SK-N-SH treated with all-trans-retinoic acid at 6 μM for 48 hours (cell line): Measurements from ENCODE around the gene NFKB1.

Source experiments
- ATAC-seq: fragments of 200-7000 bp; cut with Tn5 transposase; 3 replicates; pipeline ENCODE4 v1.9.1; 2020; ENCODE audit warnings: mild to moderate bottlenecking, moderate library complexity
- ARNTL ChIP-seq: fragments of 450-650 bp; formaldehyde crosslinking; IDR thresholded peaks from 2 replicates; pipeline ENCODE4 v1.5.0; 2020; ENCODE audit warnings: low read depth, mild to moderate bottlenecking, moderate library complexity, borderline replicate concordance
- BACH2 ChIP-seq: fragments of 250-450 bp; sonication (Bioruptor Pico); IDR thresholded peaks from 2 replicates; pipeline ENCODE4 v1.9.0; 2021; ENCODE audit warnings: mild to moderate bottlenecking, borderline replicate concordance
- CSDC2 ChIP-seq: fragments of 250-450 bp; sonication (Bioruptor Pico); IDR thresholded peaks from 2 replicates; pipeline ENCODE4 v1.5.0; 2020; ENCODE audit warnings: mild to moderate bottlenecking, moderate library complexity
- ESRRG ChIP-seq: fragments of 250-450 bp; sonication (Bioruptor Pico); IDR thresholded peaks from 2 replicates; pipeline ENCODE4 v1.6.1; 2021; ENCODE audit warnings: mild to moderate bottlenecking
- GLIS3 ChIP-seq: fragments of 250-450 bp; sonication (Bioruptor Pico); IDR thresholded peaks from 2 replicates; pipeline ENCODE4 v1.5.0; 2020; ENCODE audit warnings: mild to moderate bottlenecking, moderate library complexity
- ISL1 ChIP-seq: fragments of 250-450 bp; sonication (Bioruptor Pico); IDR thresholded peaks from 2 replicates; pipeline ENCODE4 v2.1.2; 2022; ENCODE audit warnings: mild to moderate bottlenecking, moderate library complexity
- OSR1 ChIP-seq: fragments of 250-450 bp; sonication (Bioruptor Pico); IDR thresholded peaks from 2 replicates; pipeline ENCODE4 v1.8.0; 2022; ENCODE audit warnings: moderate library complexity, mild to moderate bottlenecking, inconsistent platforms
- PPARA ChIP-seq: fragments of 250-450 bp; sonication (Bioruptor Pico); IDR thresholded peaks from 2 replicates; pipeline ENCODE4 v1.5.0; 2020; ENCODE audit warnings: mild to moderate bottlenecking, borderline replicate concordance
- RARB ChIP-seq: fragments of 250-450 bp; sonication (Bioruptor Pico); IDR thresholded peaks from 2 replicates; pipeline ENCODE4 v1.8.0; 2021; ENCODE audit warnings: mild to moderate bottlenecking, moderate library complexity
- SNAI2 ChIP-seq: fragments of 250-450 bp; sonication (Bioruptor Pico); IDR thresholded peaks from 2 replicates; pipeline ENCODE4 v1.5.0; 2020; ENCODE audit warnings: mild to moderate bottlenecking, moderate library complexity
- TCF4 ChIP-seq: fragments of 250-450 bp; sonication (Bioruptor Pico); IDR thresholded peaks from 2 replicates; pipeline ENCODE4 v1.8.0; 2021; ENCODE audit warnings: mild to moderate bottlenecking, moderate library complexity, borderline replicate concordance
- TOX ChIP-seq: fragments of 250-450 bp; sonication (Bioruptor Pico); IDR thresholded peaks from 2 replicates; pipeline ENCODE4 v1.8.0; 2021; ENCODE audit warnings: mild to moderate bottlenecking, moderate library complexity, borderline replicate concordance
- ZC3H10 ChIP-seq: fragments of 250-450 bp; sonication (Bioruptor Pico); IDR thresholded peaks from 2 replicates; pipeline ENCODE4 v1.5.1; 2021; ENCODE audit warnings: mild to moderate bottlenecking, moderate library complexity
- ZFP3 ChIP-seq: fragments of 250-450 bp; sonication (Bioruptor Pico); IDR thresholded peaks from 2 replicates; pipeline ENCODE4 v1.5.0; 2020; ENCODE audit warnings: mild to moderate bottlenecking, moderate library complexity
- ZFP30 ChIP-seq: fragments of 450-650 bp; formaldehyde crosslinking; IDR thresholded peaks from 2 replicates; pipeline ENCODE4 v1.5.0; 2022; ENCODE audit warnings: mild to moderate bottlenecking, moderate library complexity
- ZNF565 ChIP-seq: fragments of 450-650 bp; formaldehyde crosslinking; conservative IDR thresholded peaks from 2 replicates; pipeline ENCODE4 v1.5.0; 2020; ENCODE audit warnings: low read depth, mild to moderate bottlenecking, moderate library complexity
- ZNF70 ChIP-seq: fragments of 450-650 bp; formaldehyde crosslinking; IDR thresholded peaks from 2 replicates; pipeline ENCODE4 v1.5.0; 2020; ENCODE audit warnings: mild to moderate bottlenecking, moderate library complexity
- ZNF8 ChIP-seq: fragments of 450-650 bp; formaldehyde crosslinking; IDR thresholded peaks from 2 replicates; pipeline ENCODE4 v1.5.0; 2020; ENCODE audit warnings: mild to moderate bottlenecking, moderate library complexity
- TF ChIP-seq, protein P1 (sequence below): fragments of 250-450 bp; sonication (Bioruptor Pico); IDR thresholded peaks from 2 replicates; pipeline ENCODE4 v1.8.0; 2021; ENCODE audit warnings: low read depth, mild to moderate bottlenecking, moderate library complexity, borderline replicate concordance
- TF ChIP-seq, protein P2 (sequence below): fragments of 250-450 bp; sonication (Bioruptor Pico); IDR thresholded peaks from 2 replicates; pipeline ENCODE4 v1.5.1; 2021; ENCODE audit warnings: mild to moderate bottlenecking, moderate library complexity
- TF ChIP-seq, protein P3 (sequence below): fragments of 250-450 bp; sonication (Bioruptor Pico); IDR thresholded peaks from 2 replicates; pipeline ENCODE4 v1.8.0; 2020; ENCODE audit warnings: mild to moderate bottlenecking, moderate library complexity, borderline replicate concordance
- TF ChIP-seq, protein P4 (sequence below): fragments of 250-450 bp; sonication (Bioruptor Pico); IDR thresholded peaks from 2 replicates; pipeline ENCODE4 v1.5.0; 2020; ENCODE audit warnings: mild to moderate bottlenecking, moderate library complexity
- TF ChIP-seq, protein P5 (sequence below): fragments of 250-450 bp; sonication (Bioruptor Pico); IDR thresholded peaks from 2 replicates; pipeline ENCODE4 v1.5.1; 2020; ENCODE audit warnings: low read depth, mild to moderate bottlenecking, moderate library complexity

Gene NFKB1

DNA sequence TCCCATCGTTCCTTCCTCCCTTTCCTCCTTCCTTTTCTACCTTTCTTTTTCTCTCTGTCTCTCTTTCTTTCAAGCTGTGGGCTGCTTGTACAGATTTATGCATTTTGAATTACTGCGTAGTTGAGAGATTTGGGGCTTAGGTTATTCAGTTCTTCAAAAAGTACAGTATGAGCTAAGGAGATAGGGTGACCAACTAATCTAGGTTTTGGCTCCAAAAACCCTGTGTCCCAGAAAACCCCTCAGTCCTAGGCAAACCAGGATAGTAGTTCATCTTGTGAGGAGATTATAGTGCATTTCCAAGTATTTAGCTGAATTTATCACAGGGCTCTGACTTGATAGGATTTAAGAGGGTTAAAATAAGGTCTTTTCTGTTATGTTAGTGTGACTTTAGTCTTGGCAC, 64.5 kb downstream of the NFKB1 start:
- TF ChIP-seq BACH2 (no peak), SNAI2 (CRISPR knock-in tag) (no peak), ZC3H10 (CRISPR knock-in tag) (no peak), GLIS3 (no peak), ZNF70 (CRISPR knock-in tag) (no peak), ISL1 (CRISPR knock-in tag) (no peak), ESRRG (CRISPR knock-in tag) (no peak), RARB (CRISPR knock-in tag) (no peak), OSR1 (CRISPR knock-in tag) (no peak), ZNF565 (CRISPR knock-in tag) (no peak), ZNF8 (CRISPR knock-in tag) (no peak), TOX (no peak), ZFP3 (CRISPR knock-in tag) (no peak), TCF4 (no peak)
- TF ChIP-seq, protein P1, sequence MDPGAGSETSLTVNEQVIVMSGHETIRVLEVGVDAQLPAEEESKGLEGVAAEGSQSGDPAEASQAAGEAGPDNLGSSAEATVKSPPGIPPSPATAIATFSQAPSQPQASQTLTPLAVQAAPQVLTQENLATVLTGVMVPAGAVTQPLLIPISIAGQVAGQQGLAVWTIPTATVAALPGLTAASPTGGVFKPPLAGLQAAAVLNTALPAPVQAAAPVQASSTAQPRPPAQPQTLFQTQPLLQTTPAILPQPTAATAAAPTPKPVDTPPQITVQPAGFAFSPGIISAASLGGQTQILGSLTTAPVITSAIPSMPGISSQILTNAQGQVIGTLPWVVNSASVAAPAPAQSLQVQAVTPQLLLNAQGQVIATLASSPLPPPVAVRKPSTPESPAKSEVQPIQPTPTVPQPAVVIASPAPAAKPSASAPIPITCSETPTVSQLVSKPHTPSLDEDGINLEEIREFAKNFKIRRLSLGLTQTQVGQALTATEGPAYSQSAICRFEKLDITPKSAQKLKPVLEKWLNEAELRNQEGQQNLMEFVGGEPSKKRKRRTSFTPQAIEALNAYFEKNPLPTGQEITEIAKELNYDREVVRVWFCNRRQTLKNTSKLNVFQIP (CRISPR knock-in tag), result no peak
- TF ChIP-seq, protein P2, sequence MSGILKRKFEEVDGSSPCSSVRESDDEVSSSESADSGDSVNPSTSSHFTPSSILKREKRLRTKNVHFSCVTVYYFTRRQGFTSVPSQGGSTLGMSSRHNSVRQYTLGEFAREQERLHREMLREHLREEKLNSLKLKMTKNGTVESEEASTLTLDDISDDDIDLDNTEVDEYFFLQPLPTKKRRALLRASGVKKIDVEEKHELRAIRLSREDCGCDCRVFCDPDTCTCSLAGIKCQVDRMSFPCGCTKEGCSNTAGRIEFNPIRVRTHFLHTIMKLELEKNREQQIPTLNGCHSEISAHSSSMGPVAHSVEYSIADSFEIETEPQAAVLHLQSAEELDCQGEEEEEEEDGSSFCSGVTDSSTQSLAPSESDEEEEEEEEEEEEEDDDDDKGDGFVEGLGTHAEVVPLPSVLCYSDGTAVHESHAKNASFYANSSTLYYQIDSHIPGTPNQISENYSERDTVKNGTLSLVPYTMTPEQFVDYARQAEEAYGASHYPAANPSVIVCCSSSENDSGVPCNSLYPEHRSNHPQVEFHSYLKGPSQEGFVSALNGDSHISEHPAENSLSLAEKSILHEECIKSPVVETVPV, result no peak
- TF ChIP-seq, protein P3, sequence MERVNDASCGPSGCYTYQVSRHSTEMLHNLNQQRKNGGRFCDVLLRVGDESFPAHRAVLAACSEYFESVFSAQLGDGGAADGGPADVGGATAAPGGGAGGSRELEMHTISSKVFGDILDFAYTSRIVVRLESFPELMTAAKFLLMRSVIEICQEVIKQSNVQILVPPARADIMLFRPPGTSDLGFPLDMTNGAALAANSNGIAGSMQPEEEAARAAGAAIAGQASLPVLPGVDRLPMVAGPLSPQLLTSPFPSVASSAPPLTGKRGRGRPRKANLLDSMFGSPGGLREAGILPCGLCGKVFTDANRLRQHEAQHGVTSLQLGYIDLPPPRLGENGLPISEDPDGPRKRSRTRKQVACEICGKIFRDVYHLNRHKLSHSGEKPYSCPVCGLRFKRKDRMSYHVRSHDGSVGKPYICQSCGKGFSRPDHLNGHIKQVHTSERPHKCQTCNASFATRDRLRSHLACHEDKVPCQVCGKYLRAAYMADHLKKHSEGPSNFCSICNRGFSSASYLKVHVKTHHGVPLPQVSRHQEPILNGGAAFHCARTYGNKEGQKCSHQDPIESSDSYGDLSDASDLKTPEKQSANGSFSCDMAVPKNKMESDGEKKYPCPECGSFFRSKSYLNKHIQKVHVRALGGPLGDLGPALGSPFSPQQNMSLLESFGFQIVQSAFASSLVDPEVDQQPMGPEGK (CRISPR knock-in tag), result no peak
- TF ChIP-seq, protein P4, sequence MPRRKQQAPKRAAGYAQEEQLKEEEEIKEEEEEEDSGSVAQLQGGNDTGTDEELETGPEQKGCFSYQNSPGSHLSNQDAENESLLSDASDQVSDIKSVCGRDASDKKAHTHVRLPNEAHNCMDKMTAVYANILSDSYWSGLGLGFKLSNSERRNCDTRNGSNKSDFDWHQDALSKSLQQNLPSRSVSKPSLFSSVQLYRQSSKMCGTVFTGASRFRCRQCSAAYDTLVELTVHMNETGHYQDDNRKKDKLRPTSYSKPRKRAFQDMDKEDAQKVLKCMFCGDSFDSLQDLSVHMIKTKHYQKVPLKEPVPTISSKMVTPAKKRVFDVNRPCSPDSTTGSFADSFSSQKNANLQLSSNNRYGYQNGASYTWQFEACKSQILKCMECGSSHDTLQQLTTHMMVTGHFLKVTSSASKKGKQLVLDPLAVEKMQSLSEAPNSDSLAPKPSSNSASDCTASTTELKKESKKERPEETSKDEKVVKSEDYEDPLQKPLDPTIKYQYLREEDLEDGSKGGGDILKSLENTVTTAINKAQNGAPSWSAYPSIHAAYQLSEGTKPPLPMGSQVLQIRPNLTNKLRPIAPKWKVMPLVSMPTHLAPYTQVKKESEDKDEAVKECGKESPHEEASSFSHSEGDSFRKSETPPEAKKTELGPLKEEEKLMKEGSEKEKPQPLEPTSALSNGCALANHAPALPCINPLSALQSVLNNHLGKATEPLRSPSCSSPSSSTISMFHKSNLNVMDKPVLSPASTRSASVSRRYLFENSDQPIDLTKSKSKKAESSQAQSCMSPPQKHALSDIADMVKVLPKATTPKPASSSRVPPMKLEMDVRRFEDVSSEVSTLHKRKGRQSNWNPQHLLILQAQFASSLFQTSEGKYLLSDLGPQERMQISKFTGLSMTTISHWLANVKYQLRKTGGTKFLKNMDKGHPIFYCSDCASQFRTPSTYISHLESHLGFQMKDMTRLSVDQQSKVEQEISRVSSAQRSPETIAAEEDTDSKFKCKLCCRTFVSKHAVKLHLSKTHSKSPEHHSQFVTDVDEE (CRISPR knock-in tag), result no peak
- TF ChIP-seq, all 23 proteins: peak for 0
- no peak for ATAC-seq

DNA sequence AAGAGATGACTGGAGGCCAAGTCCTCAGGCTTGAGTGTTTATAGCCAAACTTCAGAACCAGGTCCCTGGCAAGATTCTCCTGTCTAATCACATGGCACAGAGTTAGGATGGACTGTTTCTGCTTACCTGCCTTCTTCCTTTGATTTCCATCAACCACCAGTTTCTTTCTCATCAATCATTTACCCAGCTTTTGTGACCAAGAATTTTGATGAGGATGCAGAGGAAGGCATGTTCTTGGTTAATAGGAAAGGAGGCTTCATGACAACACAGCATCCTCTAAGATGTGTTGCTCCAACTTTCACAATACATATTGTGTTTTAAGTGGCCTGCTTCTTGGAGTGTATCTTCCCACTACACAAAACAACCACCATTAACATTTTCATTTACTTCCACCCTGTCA, 65.3 kb downstream of the NFKB1 start:
- no peak for ATAC-seq

More for the DNA sequence above, 65.3 kb downstream of the NFKB1 start:
- no peak for TF ChIP-seq TOX
- no peak for TF ChIP-seq ISL1 (CRISPR knock-in tag)
- TF ChIP-seq, protein P5, sequence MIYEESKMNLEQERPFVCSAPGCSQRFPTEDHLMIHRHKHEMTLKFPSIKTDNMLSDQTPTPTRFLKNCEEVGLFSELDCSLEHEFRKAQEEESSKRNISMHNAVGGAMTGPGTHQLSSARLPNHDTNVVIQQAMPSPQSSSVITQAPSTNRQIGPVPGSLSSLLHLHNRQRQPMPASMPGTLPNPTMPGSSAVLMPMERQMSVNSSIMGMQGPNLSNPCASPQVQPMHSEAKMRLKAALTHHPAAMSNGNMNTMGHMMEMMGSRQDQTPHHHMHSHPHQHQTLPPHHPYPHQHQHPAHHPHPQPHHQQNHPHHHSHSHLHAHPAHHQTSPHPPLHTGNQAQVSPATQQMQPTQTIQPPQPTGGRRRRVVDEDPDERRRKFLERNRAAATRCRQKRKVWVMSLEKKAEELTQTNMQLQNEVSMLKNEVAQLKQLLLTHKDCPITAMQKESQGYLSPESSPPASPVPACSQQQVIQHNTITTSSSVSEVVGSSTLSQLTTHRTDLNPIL (CRISPR knock-in tag), result no peak
- no peak for TF ChIP-seq ESRRG (CRISPR knock-in tag)
- TF ChIP-seq, protein P1 (CRISPR knock-in tag), result no peak
- TF ChIP-seq, protein P3 (CRISPR knock-in tag), result no peak
- TF ChIP-seq PPARA, result no peak
- no peak for TF ChIP-seq GLIS3
- no peak for TF ChIP-seq RARB (CRISPR knock-in tag)
- no peak for TF ChIP-seq TCF4
- no peak for TF ChIP-seq ZNF565 (CRISPR knock-in tag)
- no peak for TF ChIP-seq ZC3H10 (CRISPR knock-in tag)
- no peak for TF ChIP-seq BACH2
- TF ChIP-seq CSDC2, result no peak
- TF ChIP-seq ARNTL, result no peak
- TF ChIP-seq ZFP30 (CRISPR knock-in tag), result no peak
- no peak for TF ChIP-seq ZNF70 (CRISPR knock-in tag)
- TF ChIP-seq SNAI2 (CRISPR knock-in tag), result no peak
- TF ChIP-seq, protein P4 (CRISPR knock-in tag), result no peak
- no peak for TF ChIP-seq OSR1 (CRISPR knock-in tag)
